RWPE2 (cell line): ENCODE measurements around the gene RPS23.

Experiments used
- ATAC-seq: fragments of 200-7000 bp; cut with Tn5 transposase; 3 replicates; pipeline ENCODE4 v1.9.1; 2021; ENCODE audit warnings: low read depth
- DNase-seq: peaks from one replicate; pipeline ENCODE4 v3.0.0-alpha.2; 2020; ENCODE audit warnings: low spot score
- H3K27ac ChIP-seq: fragments of 450-650 bp; 2 replicates; pipeline ENCODE4 v1.5.1; 2017; ENCODE audit warnings: mild to moderate bottlenecking; ENCODE audit not compliant: poor library complexity, severe bottlenecking
- H3K27me3 ChIP-seq: fragments of 250-450 bp; sonication (Bioruptor Pico); 2 replicates; pipeline ENCODE4 v1.5.1; 2021; ENCODE audit warnings: mild to moderate bottlenecking, moderate library complexity; ENCODE audit not compliant: insufficient read depth, poor library complexity, severe bottlenecking
- H3K36me3 ChIP-seq: fragments of 250-450 bp; sonication (Bioruptor Pico); 2 replicates; pipeline ENCODE4 v1.5.1; 2020; ENCODE audit warnings: low read depth, mild to moderate bottlenecking, moderate library complexity
- H3K4me1 ChIP-seq: fragments of 250-450 bp; sonication (Bioruptor Pico); 2 replicates; pipeline ENCODE4 v1.5.1; 2021; ENCODE audit warnings: mild to moderate bottlenecking, moderate library complexity; ENCODE audit not compliant: insufficient read depth, poor library complexity, severe bottlenecking
- H3K4me3 ChIP-seq: fragments of 250-450 bp; sonication (Bioruptor Pico); 2 replicates; pipeline ENCODE4 v1.5.1; 2021; ENCODE audit warnings: mild to moderate bottlenecking, moderate library complexity; ENCODE audit not compliant: severe bottlenecking
- H3K9me3 ChIP-seq: fragments of 250-450 bp; sonication (Bioruptor Pico); 2 replicates; pipeline ENCODE4 v1.5.1; 2021; ENCODE audit warnings: mild to moderate bottlenecking, moderate library complexity; ENCODE audit not compliant: severe bottlenecking
- CTCF ChIP-seq: fragments of 450-650 bp; IDR thresholded peaks from one replicate; pipeline ENCODE4 v1.5.1; 2017; ENCODE audit warnings: mild to moderate bottlenecking, moderate library complexity; ENCODE audit not compliant: poor library complexity, severe bottlenecking

RPS23 gene

GRCh38 chr5:82301190-82301589 is 23.0 kb upstream of the RPS23 start:
- no peaks in the 10 kb centered on the region for H3K4me1 ChIP-seq
- no peaks in the 10 kb centered on the region for H3K27me3 ChIP-seq
- H3K9me3 ChIP-seq, result no peaks in the 10 kb centered on the region
- H3K27ac ChIP-seq, result no peak overlapping the region
- no peak for ATAC-seq
- no peak overlapping the region for H3K4me3 ChIP-seq
- TF ChIP-seq CTCF, result no peak
- no peaks in the 10 kb centered on the region for H3K36me3 ChIP-seq
- DNase-seq, result no peak

GRCh38 chr5:82298668-82299067 is 20.5 kb upstream of the RPS23 start:
- Histone ChIP-seq H3K9me3 (no peaks in the 10 kb centered on the region), H3K36me3 (no peaks in the 10 kb centered on the region), H3K27ac (no peak overlapping the region), H3K4me3 (no peak overlapping the region), H3K27me3 (no peaks in the 10 kb centered on the region), H3K4me1 (no peaks in the 10 kb centered on the region)
- ATAC-seq (0 out of 3 replicates have a peak, but pooled peaks have one; percentile 40), DNase-seq (no peak)
- TF ChIP-seq CTCF, result no peak

GRCh38 chr5:82297711-82298110 is 19.6 kb upstream of the RPS23 start:
- Histone ChIP-seq H3K27ac (no peak overlapping the region), H3K4me1 (no peaks in the 10 kb centered on the region), H3K9me3 (no peaks in the 10 kb centered on the region), H3K36me3 (no peaks in the 10 kb centered on the region), H3K27me3 (no peaks in the 10 kb centered on the region), H3K4me3 (no peak overlapping the region)
- no peak for DNase-seq
- no peak for ATAC-seq
- TF ChIP-seq CTCF, result no peak

GRCh38 chr5:82296929-82297328 is 18.8 kb upstream of the RPS23 start:
- ATAC-seq (no peak), DNase-seq (no peak)
- no peak for TF ChIP-seq CTCF
- Histone ChIP-seq H3K27me3 (no peaks in the 10 kb centered on the region), H3K4me1 (no peaks in the 10 kb centered on the region), H3K36me3 (no peaks in the 10 kb centered on the region), H3K4me3 (no peak overlapping the region), H3K27ac (no peak overlapping the region), H3K9me3 (no peaks in the 10 kb centered on the region)

- Histone ChIP-seq H3K27me3 (no peaks in the 10 kb centered on the region), H3K9me3 (no peaks in the 10 kb centered on the region), H3K27ac (no peak overlapping the region), H3K4me3 (no peak overlapping the region), H3K4me1 (no peaks in the 10 kb centered on the region), H3K36me3 (no peaks in the 10 kb centered on the region)
- no peak for ATAC-seq
- TF ChIP-seq CTCF, result no peak
- DNase-seq, result no peak
Observed at GRCh38 chr5:82295959-82296531, 17.9 kb upstream of the RPS23 start.
